K562 (cell line): ENCODE measurements around the gene POLR3A. TPM values are rescaled to one million over a fixed set of nuclear protein-coding genes. Genes with fewer than 3 reads are reported as not detected.

Experiments
- CTBP1 ChIP-seq: fragments of 450-650 bp; IDR thresholded peaks from 2 replicates; pipeline ENCODE4 v1.6.1; 2016; ENCODE audit warnings: borderline replicate concordance
- ETV5 ChIP-seq: sonication (generic); formaldehyde crosslinking; IDR thresholded peaks from 2 replicates; pipeline ENCODE4 v1.4.0; 2020; ENCODE audit warnings: low read depth, mild to moderate bottlenecking, missing genetic modification reagents
- HDAC3 ChIP-seq: fragments of 450-650 bp; IDR thresholded peaks from 2 replicates; pipeline ENCODE4 v1.6.1; 2018; ENCODE audit warnings: borderline replicate concordance, mild to moderate bottlenecking, moderate library complexity; ENCODE audit not compliant: partially characterized antibody
- MEF2D ChIP-seq: conservative IDR thresholded peaks from 2 replicates; pipeline ENCODE4 v1.6.1; 2016; ENCODE audit warnings: low read depth, missing genetic modification characterization, missing compliant biosample characterization
- NCOA2 ChIP-seq, 2 experiments: fragments of 450-650 bp; IDR thresholded peaks; 2 replicates each; pipeline ENCODE4 v1.6.1; 2018; ENCODE audit warnings: mild to moderate bottlenecking in 2 of 2, moderate library complexity in 1 of 2; ENCODE audit not compliant: partially characterized antibody in 2 of 2
- SMARCE1 ChIP-seq: fragments of 450-650 bp; IDR thresholded peaks from 2 replicates; pipeline ENCODE4 v1.7.1; 2016; ENCODE audit warnings: mild to moderate bottlenecking
- TOE1 ChIP-seq, 2 experiments: fragments of 450-650 bp in 1 of 2; sonication (generic) in 1 of 2; formaldehyde crosslinking in 1 of 2; IDR thresholded peaks; 2 replicates each; pipeline versions ENCODE4 v1.7.1 to v1.8.0; 2016 to 2022; ENCODE audit warnings: borderline replicate concordance in 2 of 2, mild to moderate bottlenecking in 2 of 2, antibody characterized with exemption in 1 of 2, inconsistent platforms in 1 of 2, low read depth in 1 of 2, missing genetic modification reagents in 1 of 2, moderate library complexity in 1 of 2
- ZNF146 ChIP-seq: IDR thresholded peaks from one replicate; pipeline ENCODE4 v1.6.1; 2018; ENCODE audit warnings: missing compliant biosample characterization; ENCODE audit not compliant: unreplicated experiment
- ZNF217 ChIP-seq: sonication (generic); formaldehyde crosslinking; IDR thresholded peaks from 2 replicates; pipeline ENCODE4 v1.8.0; 2022; ENCODE audit warnings: mild to moderate bottlenecking, missing genetic modification reagents
- ZNF408 ChIP-seq: fragments of 250-450 bp; sonication (Bioruptor Pico); IDR thresholded peaks from 2 replicates; pipeline ENCODE4 v1.4.0; 2020; ENCODE audit warnings: low read depth, mild to moderate bottlenecking, moderate library complexity
- polyA plus RNA-seq, 8 experiments: library from polyadenylated mRNA; depleted of rRNA in 4 of 8; stranded (reverse) in 5 of 8; unstranded in 3 of 8; fragments of >200 nt; fragmentation: Nextera tagmentation in 2 of 8; fragmentation: Illumina TruSeq in 1 of 8; extraction: Ambion mirVana in 2 of 8; extraction: Trizol in 1 of 8; gene quantifications; 2 replicates each; pipeline versions ENCODE4 v1.2.1 to v1.2.3, GENCODE V29; 2011 to 2014; ENCODE audit warnings: inconsistent platforms in 1 of 8, missing spikeins in 1 of 8
- total RNA-seq, 7 experiments: library from RNA; depleted of rRNA in 6 of 7; stranded (reverse); fragments of >200 nt in 6 of 7; fragmentation: Illumina TruSeq in 2 of 7; extraction: Trizol in 2 of 7; gene quantifications; 2 replicates each; pipeline versions ENCODE4 v1.2.1 to v1.2.3, GENCODE V29; 2011 to 2021; ENCODE audit warnings: low replicate concordance in 1 of 7
- TF ChIP-seq, protein P1 (sequence below): fragments of 200-800 bp; sonication (Bioruptor generic); IDR thresholded peaks from 2 replicates; pipeline ENCODE4 v1.6.1; 2016; ENCODE audit warnings: missing genetic modification characterization, missing compliant biosample characterization
- TF ChIP-seq, protein P2 (sequence below): fragments of 250-450 bp; sonication (Bioruptor Pico); IDR thresholded peaks from 2 replicates; pipeline ENCODE4 v1.5.0; 2021
- TF ChIP-seq, protein P3 (sequence below): fragments of 200-800 bp; sonication (Bioruptor generic); IDR thresholded peaks from 2 replicates; pipeline ENCODE4 v1.6.1; 2017; ENCODE audit warnings: missing genetic modification characterization, missing compliant biosample characterization
- TF ChIP-seq, protein P4 (sequence below), 2 experiments: fragments of 150-350 bp in 1 of 2; IDR thresholded peaks; 2 replicates each; pipeline ENCODE4 v1.6.1; 2012 to 2016; ENCODE audit warnings: low read depth in 2 of 2, low read length in 2 of 2, mild to moderate bottlenecking in 1 of 2, moderate library complexity in 1 of 2
- TF ChIP-seq, protein P5 (sequence below): sonication (generic); formaldehyde crosslinking; IDR thresholded peaks from 2 replicates; pipeline ENCODE4 v1.9.0; 2022; ENCODE audit warnings: mild to moderate bottlenecking, missing genetic modification reagents

POLR3A gene
- total and polyA plus RNA-seq, 9 of the 15 experiments (the other 6 are each of a cell fraction or from before 2014, with no cell fraction given): 14.9 to 37.0 (median 26.7) TPM

DNA sequence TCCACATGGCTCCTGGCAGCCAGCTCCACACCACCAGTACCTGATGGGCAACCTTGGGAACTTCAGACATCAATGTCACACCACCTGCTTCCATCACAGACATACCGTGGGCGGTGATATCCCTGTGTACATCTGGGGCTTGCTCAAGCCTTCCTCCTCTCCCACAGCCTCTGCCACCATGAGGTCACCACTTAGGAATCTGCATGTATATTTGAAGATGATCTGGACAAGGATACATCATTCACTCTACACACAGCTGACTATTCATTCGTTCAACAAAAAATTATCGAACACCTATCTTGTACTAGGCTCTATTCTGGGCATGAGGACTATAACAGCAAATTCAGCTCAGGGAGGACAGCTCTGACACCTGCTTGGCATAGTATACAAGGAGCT lies 109.6 kb downstream of the POLR3A start (continued):
- TF ChIP-seq, protein P1, sequence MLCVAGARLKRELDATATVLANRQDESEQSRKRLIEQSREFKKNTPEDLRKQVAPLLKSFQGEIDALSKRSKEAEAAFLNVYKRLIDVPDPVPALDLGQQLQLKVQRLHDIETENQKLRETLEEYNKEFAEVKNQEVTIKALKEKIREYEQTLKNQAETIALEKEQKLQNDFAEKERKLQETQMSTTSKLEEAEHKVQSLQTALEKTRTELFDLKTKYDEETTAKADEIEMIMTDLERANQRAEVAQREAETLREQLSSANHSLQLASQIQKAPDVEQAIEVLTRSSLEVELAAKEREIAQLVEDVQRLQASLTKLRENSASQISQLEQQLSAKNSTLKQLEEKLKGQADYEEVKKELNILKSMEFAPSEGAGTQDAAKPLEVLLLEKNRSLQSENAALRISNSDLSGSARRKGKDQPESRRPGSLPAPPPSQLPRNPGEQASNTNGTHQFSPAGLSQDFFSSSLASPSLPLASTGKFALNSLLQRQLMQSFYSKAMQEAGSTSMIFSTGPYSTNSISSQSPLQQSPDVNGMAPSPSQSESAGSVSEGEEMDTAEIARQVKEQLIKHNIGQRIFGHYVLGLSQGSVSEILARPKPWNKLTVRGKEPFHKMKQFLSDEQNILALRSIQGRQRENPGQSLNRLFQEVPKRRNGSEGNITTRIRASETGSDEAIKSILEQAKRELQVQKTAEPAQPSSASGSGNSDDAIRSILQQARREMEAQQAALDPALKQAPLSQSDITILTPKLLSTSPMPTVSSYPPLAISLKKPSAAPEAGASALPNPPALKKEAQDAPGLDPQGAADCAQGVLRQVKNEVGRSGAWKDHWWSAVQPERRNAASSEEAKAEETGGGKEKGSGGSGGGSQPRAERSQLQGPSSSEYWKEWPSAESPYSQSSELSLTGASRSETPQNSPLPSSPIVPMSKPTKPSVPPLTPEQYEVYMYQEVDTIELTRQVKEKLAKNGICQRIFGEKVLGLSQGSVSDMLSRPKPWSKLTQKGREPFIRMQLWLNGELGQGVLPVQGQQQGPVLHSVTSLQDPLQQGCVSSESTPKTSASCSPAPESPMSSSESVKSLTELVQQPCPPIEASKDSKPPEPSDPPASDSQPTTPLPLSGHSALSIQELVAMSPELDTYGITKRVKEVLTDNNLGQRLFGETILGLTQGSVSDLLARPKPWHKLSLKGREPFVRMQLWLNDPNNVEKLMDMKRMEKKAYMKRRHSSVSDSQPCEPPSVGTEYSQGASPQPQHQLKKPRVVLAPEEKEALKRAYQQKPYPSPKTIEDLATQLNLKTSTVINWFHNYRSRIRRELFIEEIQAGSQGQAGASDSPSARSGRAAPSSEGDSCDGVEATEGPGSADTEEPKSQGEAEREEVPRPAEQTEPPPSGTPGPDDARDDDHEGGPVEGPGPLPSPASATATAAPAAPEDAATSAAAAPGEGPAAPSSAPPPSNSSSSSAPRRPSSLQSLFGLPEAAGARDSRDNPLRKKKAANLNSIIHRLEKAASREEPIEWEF (CRISPR knock-in tag): no peak
- TF ChIP-seq SMARCE1 (no peak), MEF2D (no peak), CTBP1 (peak; percentile 68), ETV5 (CRISPR knock-in tag) (no peak), NCOA2 (IDR thresholded peaks at IDR 0.05; ENCODE audit: partially characterized antibody in 2 of 2) (no peak), ZNF217 (CRISPR knock-in tag) (no peak), HDAC3 (no peak), TOE1 (IDR thresholded peaks at IDR 0.05; ENCODE audit: borderline replicate concordance) (no peak), TOE1 (CRISPR knock-in tag; IDR thresholded peaks at IDR 0.05; ENCODE audit: borderline replicate concordance, low read depth) (no peak), ZNF408 (CRISPR knock-in tag) (no peak), ZNF146 (CRISPR knock-in tag) (no peak)
- TF ChIP-seq, protein P2, sequence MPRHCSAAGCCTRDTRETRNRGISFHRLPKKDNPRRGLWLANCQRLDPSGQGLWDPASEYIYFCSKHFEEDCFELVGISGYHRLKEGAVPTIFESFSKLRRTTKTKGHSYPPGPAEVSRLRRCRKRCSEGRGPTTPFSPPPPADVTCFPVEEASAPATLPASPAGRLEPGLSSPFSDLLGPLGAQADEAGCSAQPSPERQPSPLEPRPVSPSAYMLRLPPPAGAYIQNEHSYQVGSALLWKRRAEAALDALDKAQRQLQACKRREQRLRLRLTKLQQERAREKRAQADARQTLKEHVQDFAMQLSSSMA (CRISPR knock-in tag): no peak
- TF ChIP-seq, protein P3, sequence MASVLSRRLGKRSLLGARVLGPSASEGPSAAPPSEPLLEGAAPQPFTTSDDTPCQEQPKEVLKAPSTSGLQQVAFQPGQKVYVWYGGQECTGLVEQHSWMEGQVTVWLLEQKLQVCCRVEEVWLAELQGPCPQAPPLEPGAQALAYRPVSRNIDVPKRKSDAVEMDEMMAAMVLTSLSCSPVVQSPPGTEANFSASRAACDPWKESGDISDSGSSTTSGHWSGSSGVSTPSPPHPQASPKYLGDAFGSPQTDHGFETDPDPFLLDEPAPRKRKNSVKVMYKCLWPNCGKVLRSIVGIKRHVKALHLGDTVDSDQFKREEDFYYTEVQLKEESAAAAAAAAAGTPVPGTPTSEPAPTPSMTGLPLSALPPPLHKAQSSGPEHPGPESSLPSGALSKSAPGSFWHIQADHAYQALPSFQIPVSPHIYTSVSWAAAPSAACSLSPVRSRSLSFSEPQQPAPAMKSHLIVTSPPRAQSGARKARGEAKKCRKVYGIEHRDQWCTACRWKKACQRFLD (CRISPR knock-in tag): no peak
- TF ChIP-seq, protein P4, sequence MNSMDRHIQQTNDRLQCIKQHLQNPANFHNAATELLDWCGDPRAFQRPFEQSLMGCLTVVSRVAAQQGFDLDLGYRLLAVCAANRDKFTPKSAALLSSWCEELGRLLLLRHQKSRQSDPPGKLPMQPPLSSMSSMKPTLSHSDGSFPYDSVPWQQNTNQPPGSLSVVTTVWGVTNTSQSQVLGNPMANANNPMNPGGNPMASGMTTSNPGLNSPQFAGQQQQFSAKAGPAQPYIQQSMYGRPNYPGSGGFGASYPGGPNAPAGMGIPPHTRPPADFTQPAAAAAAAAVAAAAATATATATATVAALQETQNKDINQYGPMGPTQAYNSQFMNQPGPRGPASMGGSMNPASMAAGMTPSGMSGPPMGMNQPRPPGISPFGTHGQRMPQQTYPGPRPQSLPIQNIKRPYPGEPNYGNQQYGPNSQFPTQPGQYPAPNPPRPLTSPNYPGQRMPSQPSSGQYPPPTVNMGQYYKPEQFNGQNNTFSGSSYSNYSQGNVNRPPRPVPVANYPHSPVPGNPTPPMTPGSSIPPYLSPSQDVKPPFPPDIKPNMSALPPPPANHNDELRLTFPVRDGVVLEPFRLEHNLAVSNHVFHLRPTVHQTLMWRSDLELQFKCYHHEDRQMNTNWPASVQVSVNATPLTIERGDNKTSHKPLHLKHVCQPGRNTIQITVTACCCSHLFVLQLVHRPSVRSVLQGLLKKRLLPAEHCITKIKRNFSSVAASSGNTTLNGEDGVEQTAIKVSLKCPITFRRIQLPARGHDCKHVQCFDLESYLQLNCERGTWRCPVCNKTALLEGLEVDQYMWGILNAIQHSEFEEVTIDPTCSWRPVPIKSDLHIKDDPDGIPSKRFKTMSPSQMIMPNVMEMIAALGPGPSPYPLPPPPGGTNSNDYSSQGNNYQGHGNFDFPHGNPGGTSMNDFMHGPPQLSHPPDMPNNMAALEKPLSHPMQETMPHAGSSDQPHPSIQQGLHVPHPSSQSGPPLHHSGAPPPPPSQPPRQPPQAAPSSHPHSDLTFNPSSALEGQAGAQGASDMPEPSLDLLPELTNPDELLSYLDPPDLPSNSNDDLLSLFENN (IDR thresholded peaks at IDR 0.05; ENCODE audit: low read depth in 2 of 2, low read length in 2 of 2): 0 out of 4 replicates have a peak, but pooled peaks of 1 of the 2 experiments have one; percentile 25
- TF ChIP-seq, protein P5, sequence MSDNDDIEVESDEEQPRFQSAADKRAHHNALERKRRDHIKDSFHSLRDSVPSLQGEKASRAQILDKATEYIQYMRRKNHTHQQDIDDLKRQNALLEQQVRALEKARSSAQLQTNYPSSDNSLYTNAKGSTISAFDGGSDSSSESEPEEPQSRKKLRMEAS: 0 out of 2 replicates have a peak, but pooled peaks have one; percentile 33
